SK-N-MC (cell line): ENCODE measurements around the gene LRPAP1.

Experiments
- EZH2 ChIP-seq: fragments of 200-600 bp; sonication (generic); IDR thresholded peaks from one replicate; pipeline ENCODE4 v1.6.1; 2017; ENCODE audit warnings: antibody characterized with exemption
- POLR2AphosphoS5 ChIP-seq: IDR thresholded peaks from 2 replicates; pipeline ENCODE4 v1.6.1; 2012; ENCODE audit warnings: mild to moderate bottlenecking, low read depth, low read length, borderline replicate concordance

DNA sequence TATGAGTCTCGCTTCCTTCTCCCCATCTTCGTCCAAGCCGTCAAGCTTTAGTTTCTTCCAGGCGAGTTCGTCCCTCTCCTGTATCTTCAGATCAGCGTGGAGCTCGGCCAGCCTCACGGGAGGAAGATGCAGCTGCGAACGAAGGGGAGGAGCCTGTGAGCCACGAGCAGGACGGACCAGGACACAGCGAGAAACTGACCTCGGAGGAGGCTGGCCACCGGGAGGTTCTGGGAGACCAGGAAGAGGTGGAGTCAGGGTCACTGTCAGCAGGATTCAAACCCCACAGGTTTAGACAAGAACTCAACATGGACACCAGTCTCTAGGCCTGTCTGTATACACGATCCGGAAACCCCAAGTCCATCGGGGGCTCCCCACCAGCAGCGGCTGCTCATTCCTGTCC, 7.3 kb downstream of the LRPAP1 start:
- no peak for TF ChIP-seq EZH2
- no peak for TF ChIP-seq POLR2AphosphoS5
